CD4-positive, CD25-positive, alpha-beta regulatory T cell (primary cell): ENCODE results near the gene PRSS27. TPM values are rescaled to one million over a fixed set of nuclear protein-coding genes. Genes with fewer than 3 reads are reported as not detected.
"Not testable (repeated sequence)": the region's sequence is repeated elsewhere in the genome, so short reads cannot be mapped to it uniquely, and the experiment has no call there.

Source experiments
- ATAC-seq, 2 donors: fragments of 150-1000 bp; cut with Tn5 transposase; one replicate each; pipeline ENCODE4 v1.10.0; 2021; ENCODE audit warnings: low read depth in 2 of 2, moderate number of reproducible peaks in 2 of 2, moderate library complexity in 1 of 2
- DNase-seq, 3 donors: peaks; one replicate each; pipeline versions ENCODE4 v3.0.0 to v3.0.0-alpha.2; 2012 to 2022; ENCODE audit warnings: mixed read lengths in 1 of 3
- H3K27ac ChIP-seq: one replicate; pipeline ENCODE4 v1.7.0; 2013; ENCODE audit warnings: mild to moderate bottlenecking, low read length; ENCODE audit not compliant: insufficient read depth, poor library complexity, severe bottlenecking
- H3K27me3 ChIP-seq: one replicate; pipeline ENCODE4 v1.7.0; 2013; ENCODE audit warnings: low read length; ENCODE audit not compliant: control insufficient read depth, insufficient read depth
- H3K36me3 ChIP-seq: one replicate; pipeline ENCODE4 v1.7.0; 2013; ENCODE audit warnings: mild to moderate bottlenecking, low read length, moderate library complexity; ENCODE audit not compliant: control insufficient read depth, insufficient read depth
- H3K4me1 ChIP-seq: 2 replicates; pipeline ENCODE4 v1.7.0; 2013; ENCODE audit warnings: mild to moderate bottlenecking, low read length; ENCODE audit not compliant: insufficient read depth, control insufficient read depth, poor library complexity, severe bottlenecking
- H3K4me3 ChIP-seq: one replicate; pipeline ENCODE4 v1.7.0; 2013; ENCODE audit warnings: low read depth, mild to moderate bottlenecking, low read length, moderate library complexity
- H3K9me3 ChIP-seq, 2 experiments: 1 replicate in 1 of 2; 2 replicates in 1 of 2; pipeline ENCODE4 v1.7.0; 2013; ENCODE audit warnings: low read length in 2 of 2, mild to moderate bottlenecking in 1 of 2, moderate library complexity in 1 of 2; ENCODE audit not compliant: control insufficient read depth in 2 of 2
- H3K27ac Mint-ChIP-seq, 3 donors: one replicate each; pipeline ENCODE4 v1.8.0; 2020 to 2022; ENCODE audit warnings: mild to moderate bottlenecking in 3 of 3, mixed read lengths in 3 of 3, moderate library complexity in 2 of 3
- H3K27me3 Mint-ChIP-seq: one replicate; pipeline ENCODE4 v1.8.0; 2022; ENCODE audit warnings: mild to moderate bottlenecking, mixed read lengths
- H3K36me3 Mint-ChIP-seq: one replicate; pipeline ENCODE4 v1.8.0; 2020; ENCODE audit warnings: mixed read lengths
- H3K4me1 Mint-ChIP-seq, 4 donors: one replicate each; pipeline ENCODE4 v1.8.0; 2020 to 2022; ENCODE audit warnings: mixed read lengths in 4 of 4, mild to moderate bottlenecking in 1 of 4
- H3K4me3 Mint-ChIP-seq, 4 donors: one replicate each; pipeline ENCODE4 v1.8.0; 2020 to 2022; ENCODE audit warnings: mild to moderate bottlenecking in 4 of 4, mixed read lengths in 4 of 4, moderate library complexity in 3 of 4
- H3K9me3 Mint-ChIP-seq, 7 donors: one replicate each; pipeline ENCODE4 v1.8.0; 2020 to 2022; ENCODE audit warnings: mixed read lengths in 7 of 7, mild to moderate bottlenecking in 3 of 7, moderate library complexity in 2 of 7
- polyA plus RNA-seq, 4 donors: library from polyadenylated mRNA; unstranded; fragments of 300-500 nt; fragmentation: Illumina TruSeq; gene quantifications; one replicate each; pipeline ENCODE4 v1.2.3, GENCODE V29; 2021
- total RNA-seq: library from RNA; stranded (reverse); gene quantifications from one replicate; pipeline ENCODE4 v1.2.3, GENCODE V29; 2022

Gene PRSS27
- total and polyA plus RNA-seq, 5 donors from 2014 or later: 0.13 to 0.81 (median 0.14) TPM; not detected in 2

- Mint-ChIP-seq H3K4me1 (no peaks in the 10 kb centered on the region), H3K27ac (no peak overlapping the region), H3K4me3 (no peak overlapping the region), H3K36me3 (no peaks in the 10 kb centered on the region), H3K9me3 (no peaks in the 10 kb centered on the region), H3K27me3 (peaks cover 3% of the 10 kb centered on the region)
- Histone ChIP-seq H3K4me1 (no peaks in the 10 kb centered on the region), H3K27me3 (no peaks in the 10 kb centered on the region), H3K27ac (no peak overlapping the region), H3K9me3 (no peaks in the 10 kb centered on the region), H3K36me3 (no peaks in the 10 kb centered on the region), H3K4me3 (no peak overlapping the region)
- no peak for DNase-seq
- no peak for ATAC-seq
Observed at GRCh38 chr16:2736476-2737237, 16.6 kb upstream of the PRSS27 start.

GRCh38 chr16:2734844-2735515, 15.0 kb upstream of the PRSS27 start:
- ATAC-seq (no peak), DNase-seq (no peak)
- Histone ChIP-seq H3K27ac (no peak overlapping the region), H3K4me1 (no peaks in the 10 kb centered on the region), H3K27me3 (no peaks in the 10 kb centered on the region), H3K9me3 (no peaks in the 10 kb centered on the region), H3K4me3 (no peak overlapping the region), H3K36me3 (no peaks in the 10 kb centered on the region)
- Mint-ChIP-seq H3K36me3 (no peaks in the 10 kb centered on the region), H3K4me3 (no peak overlapping the region), H3K27ac (no peak overlapping the region), H3K4me1 (no peaks in the 10 kb centered on the region), H3K9me3 (no peaks in the 10 kb centered on the region), H3K27me3 (peaks cover 4% of the 10 kb centered on the region)

GRCh38 chr16:2728034-2728433, 8.0 kb upstream of the PRSS27 start:
- DNase-seq: no peak
- ATAC-seq: no peak
- H3K27me3 ChIP-seq: no peaks in the 10 kb centered on the region
- Mint-ChIP-seq H3K27me3 (peaks cover 15% of the 10 kb centered on the region), H3K36me3 (no peaks in the 10 kb centered on the region), H3K9me3 (no peaks in the 10 kb centered on the region), H3K4me1 (no peaks in the 10 kb centered on the region), H3K4me3 (no peak overlapping the region), H3K27ac (no peak overlapping the region)
- no peak overlapping the region for H3K4me3 ChIP-seq
- no peak overlapping the region for H3K27ac ChIP-seq
- H3K9me3 ChIP-seq: no peaks in the 10 kb centered on the region
- no peaks in the 10 kb centered on the region for H3K4me1 ChIP-seq
- no peaks in the 10 kb centered on the region for H3K36me3 ChIP-seq

GRCh38 chr16:2726923-2727322, 6.9 kb upstream of the PRSS27 start:
- Histone ChIP-seq H3K4me1 (no peaks in the 10 kb centered on the region), H3K27ac (no peak overlapping the region), H3K27me3 (no peaks in the 10 kb centered on the region), H3K36me3 (no peaks in the 10 kb centered on the region), H3K4me3 (no peak overlapping the region), H3K9me3 (no peaks in the 10 kb centered on the region)
- no peaks in the 10 kb centered on the region for H3K9me3 Mint-ChIP-seq
- peaks cover 19% of the 10 kb centered on the region for H3K27me3 Mint-ChIP-seq
- no peak for DNase-seq
- H3K4me3 Mint-ChIP-seq: no peak overlapping the region
- peaks cover 0 to 2% (median 0%) of the 10 kb centered on the region in 4 donors for H3K4me1 Mint-ChIP-seq
- no peaks in the 10 kb centered on the region for H3K36me3 Mint-ChIP-seq
- no peak for ATAC-seq
- no peak overlapping the region for H3K27ac Mint-ChIP-seq

GRCh38 chr16:2724816-2725348, 4.9 kb upstream of the PRSS27 start:
- Mint-ChIP-seq H3K36me3 (no peaks in the 10 kb centered on the region), H3K9me3 (no peaks in the 10 kb centered on the region), H3K4me3 (peak overlapping the region in 1 of 4 donors; percentile 47), H3K27me3 (peaks cover 15% of the 10 kb centered on the region), H3K4me1 (peaks cover 0 to 5% (median 0%) of the 10 kb centered on the region in 4 donors), H3K27ac (peak overlapping the region in 1 of 3 donors; percentile 52)
- H3K4me1 ChIP-seq: peaks cover 8% of the 10 kb centered on the region
- no peak for DNase-seq
- H3K36me3 ChIP-seq: no peaks in the 10 kb centered on the region
- no peak overlapping the region for H3K27ac ChIP-seq
- ATAC-seq: no peak
- H3K9me3 ChIP-seq: no peaks in the 10 kb centered on the region
- H3K4me3 ChIP-seq: no peak overlapping the region
- H3K27me3 ChIP-seq: no peaks in the 10 kb centered on the region

GRCh38 chr16:2724088-2724676, 4.2 kb upstream of the PRSS27 start:
- no peak overlapping the region for H3K4me3 ChIP-seq
- no peak for ATAC-seq
- peak overlapping the region in 1 of 3 donors; percentile 58 for H3K27ac Mint-ChIP-seq
- peaks cover 0 to 5% (median 0%) of the 10 kb centered on the region in 4 donors for H3K4me1 Mint-ChIP-seq
- H3K27ac ChIP-seq: no peak overlapping the region
- H3K27me3 ChIP-seq: no peaks in the 10 kb centered on the region
- peaks cover 8% of the 10 kb centered on the region for H3K4me1 ChIP-seq
- H3K9me3 ChIP-seq: no peaks in the 10 kb centered on the region
- H3K4me3 Mint-ChIP-seq: no peak overlapping the region
- H3K9me3 Mint-ChIP-seq: no peaks in the 10 kb centered on the region
- DNase-seq: no peak
- no peaks in the 10 kb centered on the region for H3K36me3 ChIP-seq
- H3K36me3 Mint-ChIP-seq: no peaks in the 10 kb centered on the region
- H3K27me3 Mint-ChIP-seq: peaks cover 15% of the 10 kb centered on the region

GRCh38 chr16:2721634-2722173, 1.7 kb upstream of the PRSS27 start:
- H3K36me3 Mint-ChIP-seq, ATAC-seq, H3K27me3 ChIP-seq, H3K4me1 ChIP-seq, H3K9me3 Mint-ChIP-seq, H3K9me3 ChIP-seq, H3K4me1 Mint-ChIP-seq, DNase-seq, H3K36me3 ChIP-seq, H3K27ac Mint-ChIP-seq: not testable (repeated sequence)
- peak overlapping the region; percentile 52 for H3K4me3 ChIP-seq
- H3K4me3 Mint-ChIP-seq: peak overlapping the region; percentile 69 to 85 (median 78)
- H3K27ac ChIP-seq: peak overlapping the region; percentile 67
- H3K27me3 Mint-ChIP-seq: peaks cover 15% of the 10 kb centered on the region
